ENCODE results near the gene AXDND1. TPM values are rescaled to one million over a fixed set of nuclear protein-coding genes. Genes with fewer than 3 reads are reported as not detected.

AXDND1 gene
- total RNA-seq, 1 donor from 2014 or later = 1.1 TPM

GRCh38 chr1:179599623-179600249 is 234.0 kb downstream of the AXDND1 start:
- Mint-ChIP-seq H3K27me3 (ENCODE audit: low read depth, unreplicated experiment) (peaks cover 10% of the 10 kb centered on the region), H3K4me3 (ENCODE audit: unreplicated experiment) (no peak overlapping the region), H3K9me3 (ENCODE audit: unreplicated experiment) (peaks cover 9% of the 10 kb centered on the region), H3K36me3 (ENCODE audit: low read depth, unreplicated experiment) (no peaks in the 10 kb centered on the region), H3K27ac (ENCODE audit: unreplicated experiment) (no peak overlapping the region), H3K4me1 (ENCODE audit: low read depth, unreplicated experiment) (no peaks in the 10 kb centered on the region)
- H3K4me1 ChIP-seq (ENCODE audit: insufficient read depth, low read length) = no peaks in the 10 kb centered on the region
- TF ChIP-seq EZH2 (IDR thresholded peaks at IDR 0.05; ENCODE audit: insufficient read depth, low read length) = no peak
- TF ChIP-seq, protein P1, sequence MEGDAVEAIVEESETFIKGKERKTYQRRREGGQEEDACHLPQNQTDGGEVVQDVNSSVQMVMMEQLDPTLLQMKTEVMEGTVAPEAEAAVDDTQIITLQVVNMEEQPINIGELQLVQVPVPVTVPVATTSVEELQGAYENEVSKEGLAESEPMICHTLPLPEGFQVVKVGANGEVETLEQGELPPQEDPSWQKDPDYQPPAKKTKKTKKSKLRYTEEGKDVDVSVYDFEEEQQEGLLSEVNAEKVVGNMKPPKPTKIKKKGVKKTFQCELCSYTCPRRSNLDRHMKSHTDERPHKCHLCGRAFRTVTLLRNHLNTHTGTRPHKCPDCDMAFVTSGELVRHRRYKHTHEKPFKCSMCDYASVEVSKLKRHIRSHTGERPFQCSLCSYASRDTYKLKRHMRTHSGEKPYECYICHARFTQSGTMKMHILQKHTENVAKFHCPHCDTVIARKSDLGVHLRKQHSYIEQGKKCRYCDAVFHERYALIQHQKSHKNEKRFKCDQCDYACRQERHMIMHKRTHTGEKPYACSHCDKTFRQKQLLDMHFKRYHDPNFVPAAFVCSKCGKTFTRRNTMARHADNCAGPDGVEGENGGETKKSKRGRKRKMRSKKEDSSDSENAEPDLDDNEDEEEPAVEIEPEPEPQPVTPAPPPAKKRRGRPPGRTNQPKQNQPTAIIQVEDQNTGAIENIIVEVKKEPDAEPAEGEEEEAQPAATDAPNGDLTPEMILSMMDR (IDR thresholded peaks at IDR 0.05; ENCODE audit: insufficient read depth, low read depth, low read length) = peak; percentile 50
- no peak for FAIRE-seq
- no peaks in the 10 kb centered on the region for H3K9me3 ChIP-seq (ENCODE audit: insufficient read depth, low read depth, low read length)
- no peak overlapping the region for H3K27ac ChIP-seq (ENCODE audit: low read depth, low read length)
- H2AFZ ChIP-seq (ENCODE audit: low read depth, low read length) = no peak overlapping the region
- H3K4me2 ChIP-seq (ENCODE audit: low read length) = no peak overlapping the region
- no peaks in the 10 kb centered on the region for H3K27me3 ChIP-seq (ENCODE audit: insufficient read depth, low read length)
- DNase-seq (ENCODE audit: low read depth) = peak; percentile 14
- H4K20me1 ChIP-seq (ENCODE audit: insufficient read depth, low read length) = no peaks in the 10 kb centered on the region
- H3K36me3 ChIP-seq (ENCODE audit: insufficient read depth, low read length) = no peaks in the 10 kb centered on the region
- H3K4me3 ChIP-seq (ENCODE audit: insufficient read depth, low read depth, low read length) = no peak overlapping the region
- no peak overlapping the region for H3K9ac ChIP-seq (ENCODE audit: low read length)
- no peaks in the 10 kb centered on the region for H3K79me2 ChIP-seq (ENCODE audit: insufficient read depth, low read length)

DNA sequence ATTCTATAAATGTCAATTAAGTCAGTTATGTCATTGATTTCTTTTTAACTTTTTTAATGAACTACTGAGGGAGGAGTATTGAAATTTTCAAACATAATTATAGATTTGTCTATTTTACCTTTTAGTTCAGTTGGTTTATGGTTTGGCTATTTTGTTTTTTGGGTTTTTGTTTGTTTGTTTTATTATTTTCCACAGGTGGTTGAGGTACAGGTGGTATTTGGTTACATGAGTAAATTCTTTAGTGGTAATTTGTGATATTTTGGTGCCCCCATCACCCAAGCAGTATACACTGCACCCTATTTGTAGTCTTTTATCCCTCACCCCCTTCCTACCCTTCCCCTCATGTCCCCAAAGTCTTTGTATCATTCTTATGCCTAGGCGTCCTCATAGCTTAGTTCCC is 235.3 kb downstream of the AXDND1 start:
- no peaks in the 10 kb centered on the region for H3K27me3 ChIP-seq (ENCODE audit: insufficient read depth, low read length)
- TF ChIP-seq EZH2 (IDR thresholded peaks at IDR 0.05; ENCODE audit: insufficient read depth, low read length) = no peak
- TF ChIP-seq, protein P1 (IDR thresholded peaks at IDR 0.05; ENCODE audit: insufficient read depth, low read depth, low read length) = no peak
- H3K9me3 Mint-ChIP-seq (ENCODE audit: unreplicated experiment) = peaks cover 9% of the 10 kb centered on the region
- no peak overlapping the region for H3K27ac Mint-ChIP-seq (ENCODE audit: unreplicated experiment)
- FAIRE-seq (no peak), DNase-seq (ENCODE audit: low read depth) (no peak)
- no peaks in the 10 kb centered on the region for H4K20me1 ChIP-seq (ENCODE audit: insufficient read depth, low read length)
- no peaks in the 10 kb centered on the region for H3K79me2 ChIP-seq (ENCODE audit: insufficient read depth, low read length)
- H3K27ac ChIP-seq (ENCODE audit: low read depth, low read length) = no peak overlapping the region
- H3K36me3 Mint-ChIP-seq (ENCODE audit: low read depth, unreplicated experiment) = no peaks in the 10 kb centered on the region
- H3K36me3 ChIP-seq (ENCODE audit: insufficient read depth, low read length) = no peaks in the 10 kb centered on the region
- no peak overlapping the region for H2AFZ ChIP-seq (ENCODE audit: low read depth, low read length)
- peaks cover 4% of the 10 kb centered on the region for H3K27me3 Mint-ChIP-seq (ENCODE audit: low read depth, unreplicated experiment)
- no peak overlapping the region for H3K4me3 ChIP-seq (ENCODE audit: insufficient read depth, low read depth, low read length)
- H3K9me3 ChIP-seq (ENCODE audit: insufficient read depth, low read depth, low read length) = no peaks in the 10 kb centered on the region
- H3K4me2 ChIP-seq (ENCODE audit: low read length) = no peak overlapping the region
- H3K4me1 ChIP-seq (ENCODE audit: insufficient read depth, low read length) = no peaks in the 10 kb centered on the region
- no peaks in the 10 kb centered on the region for H3K4me1 Mint-ChIP-seq (ENCODE audit: low read depth, unreplicated experiment)
- H3K4me3 Mint-ChIP-seq (ENCODE audit: unreplicated experiment) = no peak overlapping the region
- H3K9ac ChIP-seq (ENCODE audit: low read length) = no peak overlapping the region

Other genes starting within 250 kb of the AXDND1 start
- gene ABL2, start 136.3 kb upstream of the AXDND1 start, total RNA-seq = 71.6 and 110 TPM in 2 replicates
- 94.7 and 111 TPM in 2 replicates for gene SOAT1, start 72.2 kb upstream of the AXDND1 start, total RNA-seq
- gene NPHS2, start 210.0 kb downstream of the AXDND1 start, total RNA-seq = not detected in 2 replicates
- gene TDRD5, start 225.9 kb downstream of the AXDND1 start, total RNA-seq = not detected in 2 replicates

Measured in astrocyte (in vitro differentiated cells and primary cell).